Esophagus muscularis mucosa (tissue), 4 donors: ENCODE data around the gene CLEC14A. TPM values are rescaled to one million over a fixed set of nuclear protein-coding genes. Genes with fewer than 3 reads are reported as not detected.
A peak's percentile ranks its signal among the peaks of the same experiment; 100 is the strongest.

Experiments
- DNase-seq: peaks from one replicate; pipeline ENCODE4 v3.0.0-alpha.2; 2017; ENCODE audit errors: extremely low spot score
- H3K27ac ChIP-seq, 4 donors: fragments of 200-600 bp; sonication (generic); replicated peaks in 1 of 4; 1 replicate in 3 of 4; 2 replicates in 1 of 4; pipeline ENCODE4 v1.5.1; 2016 to 2019; ENCODE audit warnings: mild to moderate bottlenecking in 1 of 4
- H3K27me3 ChIP-seq, 4 donors: fragments of 200-600 bp; sonication (generic); one replicate each; pipeline versions ENCODE4 v1.5.1 to v1.6.0; 2016 to 2019
- H3K36me3 ChIP-seq, 4 donors: fragments of 200-600 bp; sonication (generic); one replicate each; pipeline ENCODE4 v1.5.1; 2016 to 2019
- H3K4me1 ChIP-seq, 4 donors: fragments of 200-600 bp; sonication (generic); one replicate each; pipeline ENCODE4 v1.5.1; 2016 to 2019
- H3K4me3 ChIP-seq, 4 donors: fragments of 200-600 bp; sonication (generic); 1 replicate in 2 of 4; 2 replicates in 2 of 4; pipeline ENCODE4 v1.5.1; 2016 to 2019; ENCODE audit warnings: mild to moderate bottlenecking in 4 of 4, moderate library complexity in 1 of 4
- H3K9me3 ChIP-seq, 4 donors: fragments of 200-600 bp; sonication (generic); 1 replicate in 3 of 4; 2 replicates in 1 of 4; pipeline ENCODE4 v1.5.1; 2016 to 2019
- CTCF ChIP-seq, 3 experiments: fragments of 200-600 bp in 2 of 3; fragments of 450-650 bp in 1 of 3; sonication (generic) in 2 of 3; IDR thresholded peaks; one replicate each; pipeline ENCODE4 v1.5.1; 2017 to 2019; ENCODE audit warnings: antibody characterized with exemption in 3 of 3, mild to moderate bottlenecking in 2 of 3, moderate library complexity in 1 of 3
- EP300 ChIP-seq: sonication (generic); formaldehyde crosslinking; IDR thresholded peaks from one replicate; pipeline ENCODE4 v1.6.1; 2017; ENCODE audit warnings: antibody characterized with exemption
- POLR2A ChIP-seq: fragments of 450-650 bp; IDR thresholded peaks from one replicate; pipeline ENCODE4 v1.6.1; 2017; ENCODE audit warnings: antibody characterized with exemption, moderate library complexity, mild to moderate bottlenecking, low read depth
- POLR2AphosphoS5 ChIP-seq, 2 donors: sonication (generic); formaldehyde crosslinking; IDR thresholded peaks; one replicate each; pipeline ENCODE4 v1.6.1; 2017; ENCODE audit warnings: antibody characterized with exemption in 2 of 2
- WGBS: methylation state at CpG from one replicate; pipeline ENCODE4 v1.1.5; 2018; 5-methylcytosine and 5-hydroxymethylcytosine counted together
- intact Hi-C: fragments of 100-400 bp; cut with DNase I; formaldehyde crosslinking; loops from one replicate; pipeline ENCODE4 v1.15.1; 2023
- total RNA-seq, 4 donors: library from RNA; depleted of rRNA; stranded (reverse); fragments of >200 nt; gene quantifications; one replicate each; pipeline versions ENCODE4 v1.1.0 to v1.2.1, GENCODE V29; 2016

Gene CLEC14A
- total RNA-seq, 4 donors from 2014 or later = 23.7 to 50.2 (median 38.0) TPM

GRCh38 chr14:38208618-38209562 lies 47.0 kb downstream of the CLEC14A start:
- 2% methylated on average over 20 of the region's 59 CpGs for WGBS
- Histone ChIP-seq H3K4me3 (peak overlapping the region; percentile 41 to 54 (median 43)), H3K36me3 (no peaks in the 10 kb centered on the region), H3K27me3 (peaks cover 0 to 65% (median 10%) of the 10 kb centered on the region in 4 donors), H3K9me3 (peaks cover 0 to 11% (median 10%) of the 10 kb centered on the region in 4 donors), H3K27ac (no peak overlapping the region), H3K4me1 (peaks cover 0 to 44% (median 33%) of the 10 kb centered on the region in 4 donors)
- no peak for DNase-seq
- TF ChIP-seq CTCF (IDR thresholded peaks at IDR 0.05) (peak in 1 of 3 experiments; percentile 20), POLR2AphosphoS5 (IDR thresholded peaks at IDR 0.05) (no peak)
- intact Hi-C loops = no loop called here

GRCh38 chr14:38207736-38208617 lies 47.9 kb downstream of the CLEC14A start, which contains the start of gene SSTR1:
Gene SSTR1, plus strand, starts transcription at chr14:38207904. Its CDS starts 1,486 bp downstream, at chr14:38209390.
- no peaks in the 10 kb centered on the region for H3K36me3 ChIP-seq
- WGBS = 3% methylated on average over 39 of the region's 49 CpGs
- peaks cover 0 to 11% (median 10%) of the 10 kb centered on the region in 4 donors for H3K9me3 ChIP-seq
- no peak for DNase-seq
- H3K4me1 ChIP-seq = peaks cover 0 to 44% (median 33%) of the 10 kb centered on the region in 4 donors
- H3K4me3 ChIP-seq = peak within 1 kb of the TSS; percentile 41 to 54 (median 43)
- H3K27me3 ChIP-seq = peaks cover 0 to 65% (median 10%) of the 10 kb centered on the region in 4 donors
- H3K27ac ChIP-seq = no peak within 1 kb of the TSS
- TF ChIP-seq POLR2A = no peak
- no peak for TF ChIP-seq EP300
- no peak for TF ChIP-seq CTCF (IDR thresholded peaks at IDR 0.05)
- no peak for TF ChIP-seq POLR2AphosphoS5 (IDR thresholded peaks at IDR 0.05)
- intact Hi-C loops = no loop called here

- Histone ChIP-seq H3K4me1 (peaks cover 0 to 44% (median 33%) of the 10 kb centered on the region in 4 donors), H3K9me3 (peaks cover 0 to 11% (median 10%) of the 10 kb centered on the region in 4 donors), H3K4me3 (peak overlapping the region in 3 of 4 donors; percentile 41 to 54 (median 43)), H3K36me3 (no peaks in the 10 kb centered on the region), H3K27ac (no peak overlapping the region), H3K27me3 (peaks cover 0 to 63% (median 10%) of the 10 kb centered on the region in 4 donors)
- WGBS = 26% methylated on average over 5 of the region's 5 CpGs
- intact Hi-C loops = no loop called here
- TF ChIP-seq CTCF (IDR thresholded peaks at IDR 0.05) (no peak), POLR2A (no peak), POLR2AphosphoS5 (IDR thresholded peaks at IDR 0.05) (no peak), EP300 (no peak)
- no peak for DNase-seq
Observed at GRCh38 chr14:38207377-38207735, 48.5 kb downstream of the CLEC14A start.

GRCh38 chr14:38206689-38207376 lies 49.1 kb downstream of the CLEC14A start:
- 48% methylated on average over 2 of the region's 2 CpGs for WGBS
- peaks cover 0 to 11% (median 10%) of the 10 kb centered on the region in 4 donors for H3K9me3 ChIP-seq
- DNase-seq = no peak
- intact Hi-C loops = no loop called here
- no peak overlapping the region for H3K4me3 ChIP-seq
- peaks cover 0 to 44% (median 33%) of the 10 kb centered on the region in 4 donors for H3K4me1 ChIP-seq
- peaks cover 0 to 58% (median 10%) of the 10 kb centered on the region in 4 donors for H3K27me3 ChIP-seq
- no peaks in the 10 kb centered on the region for H3K36me3 ChIP-seq
- TF ChIP-seq POLR2A = no peak
- TF ChIP-seq EP300 = no peak
- no peak for TF ChIP-seq POLR2AphosphoS5 (IDR thresholded peaks at IDR 0.05)
- TF ChIP-seq CTCF (IDR thresholded peaks at IDR 0.05) = no peak
- H3K27ac ChIP-seq = no peak overlapping the region
